NCI-H526 (cell line): ENCODE data around the gene EMID1.

ENCODE experiments used
- DNase-seq, 2 experiments: peaks; one replicate each; lab custom pipeline; 2025; lab: John Stamatoyannopoulos, UW

Gene EMID1

GRCh38 chr22:29195118-29195963 is 10.4 kb upstream of the EMID1 start:
- DNase-seq, result no peak

DNA sequence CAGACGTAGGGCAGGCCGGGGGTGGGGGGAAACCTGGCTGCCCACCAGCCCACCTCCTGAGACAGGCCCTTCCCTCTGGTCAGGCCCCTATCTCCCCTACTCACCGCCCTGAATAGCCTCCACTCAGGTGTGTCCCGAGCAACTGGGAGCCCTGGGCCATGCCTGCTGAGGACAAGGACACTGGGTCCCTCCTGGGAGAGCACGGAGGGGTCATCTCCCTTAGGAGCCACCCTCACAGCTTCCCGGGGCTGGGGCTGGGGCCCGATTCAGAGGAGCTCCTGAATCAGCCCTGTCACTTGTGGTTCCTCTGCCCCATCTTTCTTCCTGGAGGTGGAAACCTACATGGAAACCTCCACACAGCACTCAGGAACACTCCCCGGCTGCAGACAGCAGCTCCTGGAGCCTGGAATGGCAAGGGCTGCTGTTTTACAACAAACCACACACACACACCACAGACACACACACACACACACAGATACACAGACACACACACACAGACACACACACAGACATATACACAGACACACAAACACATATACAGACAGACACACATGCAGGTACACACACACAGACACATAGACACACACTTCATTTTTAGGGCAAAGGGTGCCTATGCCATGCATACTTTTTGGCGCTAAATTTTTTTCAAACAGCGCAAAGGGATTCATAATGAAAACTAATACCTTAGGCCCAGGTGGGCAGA is 9.6 kb upstream of the EMID1 start:
- no peak for DNase-seq

- DNase-seq, result no peak
These were observed 8.6 kb upstream of the EMID1 start for GRCh38 chr22:29197096-29197495.

DNA sequence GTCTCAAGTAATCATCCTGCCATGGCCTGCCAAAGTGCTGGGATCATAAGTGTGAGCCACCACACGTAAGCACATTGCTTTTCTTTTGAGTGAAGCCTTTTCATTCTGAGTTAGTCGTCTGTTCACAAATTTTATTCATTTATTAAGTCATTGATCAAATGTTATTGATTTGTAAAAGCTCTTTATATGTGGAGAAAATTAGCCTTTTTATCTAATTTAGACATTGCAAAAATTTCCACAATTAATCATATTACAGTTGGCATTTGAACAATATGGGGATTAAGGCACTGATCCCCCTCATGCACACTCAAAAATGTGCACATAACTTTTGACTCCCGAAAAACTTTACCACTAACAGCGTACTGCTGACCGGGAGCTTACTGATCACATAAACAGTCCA is 7.5 kb upstream of the EMID1 start:
- DNase-seq, result no peak

DNA sequence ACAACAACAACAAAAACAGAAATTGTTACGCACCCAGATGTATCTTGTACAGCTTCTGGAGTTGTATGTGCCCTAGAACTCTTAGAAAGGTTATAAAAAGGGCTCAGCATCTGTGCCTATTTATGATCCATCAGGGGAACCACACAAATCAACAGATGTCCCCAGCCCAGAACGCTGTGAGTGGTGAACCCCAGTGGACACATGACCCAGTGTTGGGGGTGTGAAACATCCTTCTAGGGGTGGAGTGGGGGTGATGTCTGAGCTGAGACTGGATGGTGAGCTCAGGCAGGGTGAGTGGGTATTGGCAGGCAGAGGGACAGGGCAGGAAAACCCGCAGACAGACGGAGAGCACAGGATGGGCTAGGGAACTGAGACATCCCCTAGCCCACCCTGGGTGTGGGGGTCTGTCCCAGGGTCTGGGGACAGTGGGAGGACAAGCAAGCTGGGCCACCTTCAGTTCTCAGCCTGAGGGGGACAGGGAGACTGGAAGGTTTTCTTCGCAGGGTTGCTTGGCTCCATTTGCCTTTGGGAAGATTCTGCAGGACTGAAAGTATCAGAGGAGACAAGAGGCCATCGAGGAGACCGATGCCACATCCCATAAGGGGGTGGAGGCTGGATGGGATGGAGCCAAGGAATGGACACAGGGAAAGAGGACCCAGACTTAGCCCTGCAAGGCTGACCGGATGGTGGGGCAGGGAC is 5.8 kb upstream of the EMID1 start:
- no peak for DNase-seq

- no peak for DNase-seq
These were observed 4.8 kb upstream of the EMID1 start for GRCh38 chr22:29200901-29201300.

DNA sequence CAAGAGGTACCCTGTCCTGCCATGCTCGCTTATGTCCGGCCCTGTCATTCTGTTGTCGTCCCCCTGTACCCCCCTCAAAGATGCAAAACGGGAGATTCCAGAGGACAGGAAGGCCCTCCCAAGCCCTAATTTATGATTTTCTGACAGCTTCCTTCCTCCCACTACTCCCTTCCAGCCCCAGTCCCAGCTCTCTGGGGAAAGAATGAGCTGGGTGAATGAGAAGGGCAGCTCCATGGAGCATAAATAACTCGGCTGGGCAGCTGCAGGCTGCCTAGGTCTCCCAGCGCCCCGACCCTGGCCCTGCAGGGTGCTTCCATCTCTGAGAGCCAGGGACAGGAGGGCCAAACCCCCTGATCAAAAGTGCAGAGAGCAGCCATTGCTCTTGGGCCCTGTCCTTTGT is 3.9 kb upstream of the EMID1 start:
- DNase-seq, result no peak

DNA sequence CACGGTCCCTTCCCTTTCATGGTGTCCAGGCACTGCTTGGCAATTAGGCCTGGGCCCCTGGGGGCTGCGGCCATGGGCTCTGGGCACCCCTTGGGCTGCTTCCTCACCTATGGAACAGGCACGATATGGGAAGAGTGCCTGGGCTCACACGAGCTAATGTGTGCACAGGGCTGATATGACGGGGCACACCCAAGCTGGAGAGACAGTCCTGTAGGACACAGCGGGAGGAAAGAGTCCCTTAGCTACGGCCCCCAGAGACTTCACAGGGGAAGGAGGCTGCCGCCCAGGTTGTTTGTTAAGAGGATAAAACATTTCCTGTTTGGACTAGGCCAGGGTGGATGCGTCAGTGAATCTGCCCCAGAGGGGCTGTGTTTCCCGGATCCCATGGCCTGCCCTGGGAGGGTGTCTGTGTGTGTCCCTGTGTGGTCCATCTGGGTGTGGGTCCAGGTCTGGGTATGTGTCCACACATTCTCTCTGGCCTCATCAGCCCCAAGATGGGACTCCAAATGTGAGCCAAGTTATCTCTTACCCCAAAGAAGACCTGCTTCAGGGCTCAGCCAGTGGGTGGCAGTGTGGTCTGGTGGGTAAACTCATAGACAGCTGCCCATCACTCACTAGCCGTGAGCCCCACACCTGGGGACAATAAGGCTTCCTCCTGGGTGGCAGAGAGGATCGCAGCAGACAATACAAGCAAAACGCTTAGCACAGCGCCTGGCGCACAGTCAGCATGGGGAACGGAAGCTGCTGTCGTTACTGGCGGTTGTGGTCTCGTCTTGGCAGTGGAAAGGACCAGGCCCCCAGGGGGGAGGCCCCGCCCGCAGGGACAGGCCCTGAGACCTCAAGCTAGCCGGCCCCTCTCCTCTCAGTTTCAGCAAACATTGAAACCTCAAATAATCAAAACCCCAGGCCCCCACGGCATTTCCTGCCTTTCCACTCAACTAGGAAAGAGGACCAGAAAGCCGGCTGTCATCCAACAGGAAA is 3.2 kb upstream of the EMID1 start:
- peak in 1 of 2 experiments; percentile 18 for DNase-seq

GRCh38 chr22:29203488-29204454 is 1.9 kb upstream of the EMID1 start:
- no peak for DNase-seq

DNA sequence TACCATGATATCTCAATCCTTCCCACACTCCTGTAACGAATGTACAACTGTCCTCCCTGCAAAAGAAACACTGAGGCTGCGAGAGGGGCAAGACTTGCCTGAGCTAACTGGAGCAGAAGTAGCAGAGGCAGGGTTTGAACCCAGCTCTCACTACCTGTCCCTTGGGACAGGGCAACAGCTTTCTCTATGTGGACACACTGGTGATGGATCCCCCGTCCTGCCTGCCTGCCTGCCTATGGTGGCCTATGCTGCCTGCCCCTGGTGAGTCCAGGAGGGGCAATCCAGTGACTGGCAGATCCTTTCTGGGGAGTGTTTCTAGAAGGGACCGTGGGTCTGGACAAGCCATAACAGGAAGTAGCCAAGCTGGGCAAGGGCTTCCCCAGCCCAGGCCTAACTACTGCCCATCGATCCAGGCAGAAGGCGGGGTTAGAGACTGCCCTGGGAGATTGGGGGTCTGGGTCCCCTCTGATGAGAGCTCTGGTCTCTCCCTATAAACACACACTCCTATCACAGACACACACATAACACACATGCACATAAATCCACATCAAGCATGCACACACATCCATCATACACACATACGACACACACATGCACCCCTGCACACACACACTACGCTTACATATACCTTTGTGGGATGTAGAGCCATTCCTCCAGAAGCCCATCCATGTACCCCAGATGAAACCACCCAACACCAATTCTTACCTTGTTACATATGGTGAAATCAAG is 1.1 kb upstream of the EMID1 start:
- DNase-seq, result no peak

DNA sequence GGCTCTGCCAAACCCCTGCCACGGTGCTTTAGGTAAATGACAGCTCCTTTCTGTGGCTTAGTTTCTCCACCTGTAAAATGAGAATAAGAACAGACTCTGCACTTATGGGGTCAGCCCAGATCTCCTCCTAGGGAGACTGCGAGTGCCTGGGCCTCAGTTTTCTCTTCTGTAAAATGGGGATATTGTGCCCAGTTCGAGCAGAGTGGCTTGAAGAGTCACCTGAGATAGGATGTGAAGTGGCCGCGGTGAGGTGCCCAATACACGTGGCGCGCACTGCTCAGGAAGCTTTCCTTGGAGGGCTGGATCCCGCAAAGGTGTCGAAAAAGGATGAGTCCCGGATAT is 473 bp upstream of the EMID1 start:
- peak in 1 of 2 experiments; percentile 23 for DNase-seq

GRCh38 chr22:29206372-29207242 is 911 bp downstream of the EMID1 start:
- DNase-seq, result no peak

DNA sequence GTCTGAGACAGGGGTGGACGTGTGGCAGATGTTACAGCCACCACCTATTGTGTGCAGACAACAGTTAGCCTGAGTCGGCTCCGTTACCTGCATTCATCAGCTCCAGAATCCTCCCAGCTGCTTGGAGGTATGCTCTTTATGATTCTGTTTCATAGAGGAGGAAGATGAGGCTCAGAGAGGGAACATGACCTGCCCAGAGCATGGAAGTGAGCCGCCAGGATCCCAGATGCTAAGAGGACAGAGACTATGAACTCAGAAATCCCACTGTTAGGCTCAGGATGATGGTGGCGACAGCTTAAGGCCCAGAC is 1.5 kb downstream of the EMID1 start:
- DNase-seq, result no peak

GRCh38 chr22:29207562-29208501 is 2.1 kb downstream of the EMID1 start:
- DNase-seq, result no peak

- no peak for DNase-seq
These were observed 2.8 kb downstream of the EMID1 start for GRCh38 chr22:29208502-29208862.

DNA sequence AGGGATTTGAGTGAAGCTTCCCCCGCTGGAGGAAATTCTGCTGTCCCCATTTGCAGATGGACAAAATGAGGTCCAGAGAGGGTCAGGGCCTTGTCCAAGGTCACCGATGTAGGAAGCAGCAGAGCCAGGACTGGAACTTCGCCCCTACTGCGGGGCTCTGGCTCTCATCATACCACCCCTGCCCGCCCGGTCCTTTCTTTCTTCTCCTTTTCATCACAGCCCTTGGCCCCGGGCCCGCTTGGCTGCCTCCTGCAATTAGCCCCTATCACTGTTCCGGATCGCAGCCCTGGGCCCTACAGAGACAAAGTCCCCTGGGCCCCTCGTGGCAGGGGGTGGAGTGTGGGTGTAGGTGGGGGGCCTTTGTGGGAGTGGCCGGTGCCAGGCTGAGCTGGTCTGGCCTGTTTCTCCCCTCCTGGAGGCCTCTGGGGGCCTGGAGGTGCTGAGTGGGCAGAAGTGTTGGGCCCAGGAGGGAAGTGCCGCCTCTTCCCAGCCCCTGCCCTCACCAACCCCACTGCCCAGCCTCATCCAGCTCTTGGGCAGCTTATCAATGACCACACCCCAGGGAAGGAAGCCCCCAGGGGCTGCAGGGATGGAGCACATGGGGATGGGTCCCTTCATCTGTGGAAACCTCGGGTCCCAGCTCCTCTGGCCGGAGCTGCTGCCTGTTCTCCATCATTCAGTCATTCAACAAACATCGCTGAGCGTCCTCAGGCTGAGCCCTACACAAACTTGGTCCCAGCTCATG is 3.4 kb downstream of the EMID1 start:
- no peak for DNase-seq

- no peak for DNase-seq
These were observed 3.9 kb downstream of the EMID1 start for GRCh38 chr22:29209624-29209929.

DNA sequence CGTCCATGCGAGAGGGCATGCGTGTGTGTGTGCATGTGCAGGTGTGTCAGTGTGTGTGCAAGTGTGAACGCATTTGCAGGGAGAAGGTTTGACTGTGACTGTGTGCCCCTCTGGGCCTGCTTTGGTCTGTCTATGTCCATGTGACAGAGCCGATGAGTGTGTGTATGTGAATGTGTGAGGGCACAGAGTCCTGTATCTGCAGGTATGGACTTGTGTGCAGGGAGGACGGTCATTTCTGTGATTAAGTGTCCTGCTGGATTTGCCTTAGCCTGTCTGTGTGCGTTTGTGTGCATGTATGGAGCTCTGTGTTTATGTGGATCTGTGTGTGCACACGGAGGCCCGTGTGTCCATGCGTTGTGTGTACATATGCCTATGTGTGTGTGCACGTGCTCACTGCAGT is 5.4 kb downstream of the EMID1 start:
- DNase-seq, result no peak
